ENCODE results near the gene LAMA2. TPM values are rescaled to one million over a fixed set of nuclear protein-coding genes. Genes with fewer than 3 reads are reported as not detected.

Gene LAMA2
- total and polyA plus RNA-seq, 2 donors (not counting 3 experiments of a cell fraction or from before 2014, with no cell fraction given), result 0.51 to 0.75 TPM

DNA sequence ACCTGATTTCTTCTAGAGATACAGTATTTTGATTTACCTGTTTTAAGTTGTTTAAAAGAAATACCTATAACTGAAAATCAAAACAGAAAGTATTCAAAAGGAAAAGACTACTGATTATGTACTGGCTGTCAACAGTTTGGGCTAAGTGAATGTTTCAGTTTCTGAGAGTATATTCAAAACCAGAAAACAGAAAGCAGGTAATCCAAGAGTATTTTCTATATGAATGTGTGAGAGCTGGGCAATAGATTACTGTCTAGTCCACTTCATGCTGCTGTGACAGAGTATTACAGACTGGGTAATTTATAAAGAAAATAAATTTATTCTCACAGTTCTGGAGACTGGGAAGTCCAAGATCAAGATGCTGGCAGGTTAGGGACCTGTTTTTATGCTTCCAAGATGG, 566.0 kb downstream of the LAMA2 start:
- Histone ChIP-seq H3K9me3 (replicated peaks; ENCODE audit: control insufficient read depth, insufficient read depth, low read length) (no peaks in the 10 kb centered on the region), H3K27ac (ENCODE audit: insufficient read depth, low read depth, low read length) (no peak overlapping the region), H3K36me3 (ENCODE audit: control insufficient read depth in 2 of 2, extremely low read depth in 1 of 2, insufficient read depth in 2 of 2, low read length in 2 of 2) (no peaks in the 10 kb centered on the region), H3K4me2 (ENCODE audit: insufficient read depth, low read length) (no peak overlapping the region), H3K9me1 (replicated peaks; ENCODE audit: control insufficient read depth, extremely low read depth, insufficient read depth, low read length) (no peaks in the 10 kb centered on the region), H3K79me2 (ENCODE audit: control insufficient read depth, insufficient read depth, low read length) (no peaks in the 10 kb centered on the region), H3K4me3 (replicated peaks in 1 of 3; ENCODE audit: insufficient read depth in 1 of 3, low read depth in 1 of 3, low read length in 3 of 3) (no peak overlapping the region), H3K9ac (replicated peaks; ENCODE audit: extremely low read depth, insufficient read depth, low read length) (no peak overlapping the region), H3K4me1 (ENCODE audit: control insufficient read depth, extremely low read depth, insufficient read depth, low read length) (no peaks in the 10 kb centered on the region), H2AFZ (ENCODE audit: low read depth, low read length) (no peak overlapping the region), H4K20me1 (replicated peaks; ENCODE audit: control insufficient read depth, extremely low read depth, insufficient read depth, low read length) (no peaks in the 10 kb centered on the region), H3K27me3 (ENCODE audit: control insufficient read depth in 2 of 2, insufficient read depth in 2 of 2, low read length in 2 of 2) (no peaks in the 10 kb centered on the region)
- ChIA-PET POLR2A (no interaction called here), CTCF (no interaction called here)
- TF ChIP-seq MYC (IDR thresholded peaks at IDR 0.05; ENCODE audit: low read depth, low read length), result no peak
- no peak for TF ChIP-seq FOS (IDR thresholded peaks at IDR 0.05; ENCODE audit: borderline replicate concordance, insufficient read depth, low read length)
- TF ChIP-seq, protein P1, sequence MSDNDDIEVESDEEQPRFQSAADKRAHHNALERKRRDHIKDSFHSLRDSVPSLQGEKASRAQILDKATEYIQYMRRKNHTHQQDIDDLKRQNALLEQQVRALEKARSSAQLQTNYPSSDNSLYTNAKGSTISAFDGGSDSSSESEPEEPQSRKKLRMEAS (IDR thresholded peaks at IDR 0.05; ENCODE audit: insufficient read depth, insufficient read length), result no peak
- TF ChIP-seq JUN (IDR thresholded peaks at IDR 0.05; ENCODE audit: borderline replicate concordance, insufficient read depth, insufficient read length, low read depth), result no peak
- TF ChIP-seq GATA2 (IDR thresholded peaks at IDR 0.05; ENCODE audit: insufficient read depth, insufficient read length, low read depth, low read length), result no peak
- TF ChIP-seq POLR2AphosphoS5 (IDR thresholded peaks at IDR 0.05; ENCODE audit: insufficient read depth, low read depth, low read length), result no peak
- dilution Hi-C loops (cut with MboI; ENCODE audit: extremely low pct_ligation_motif_present, low sequenced_read_pairs) (no loop called here), intact Hi-C loops (cut with micrococcal nuclease) (no loop called here)
- no peak for DNase-seq (ENCODE audit: low read depth, low spot score)
- FAIRE-seq, result no peak
- BruUV-seq (replicated peaks), result no TSS peak

DNA sequence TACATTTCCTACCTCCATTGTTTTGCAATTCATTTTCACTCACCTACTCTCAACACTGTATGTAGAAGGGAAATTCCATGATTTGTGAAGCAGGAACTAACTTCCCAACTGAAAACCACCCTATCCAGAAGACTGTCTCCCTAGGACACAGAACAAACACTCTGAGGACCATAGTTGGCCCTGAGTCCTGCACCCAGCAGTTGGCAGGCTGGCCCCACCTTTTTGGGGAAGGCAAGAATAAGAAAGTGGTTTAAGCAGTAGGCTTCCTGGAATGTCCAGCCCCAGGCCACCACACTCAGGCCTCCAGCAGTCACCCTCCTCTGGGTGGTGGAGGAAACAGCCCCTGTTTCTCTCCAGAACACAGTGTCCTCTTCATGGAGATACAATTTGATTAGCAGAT, 568.2 kb downstream of the LAMA2 start:
- H3K9ac ChIP-seq (replicated peaks; ENCODE audit: extremely low read depth, insufficient read depth, low read length), result no peak overlapping the region

More for the DNA sequence above, 568.2 kb downstream of the LAMA2 start:
- no peaks in the 10 kb centered on the region for H3K27me3 ChIP-seq (ENCODE audit: control insufficient read depth in 2 of 2, insufficient read depth in 2 of 2, low read length in 2 of 2)
- H3K9me1 ChIP-seq (replicated peaks; ENCODE audit: control insufficient read depth, extremely low read depth, insufficient read depth, low read length), result no peaks in the 10 kb centered on the region
- ChIA-PET CTCF (no interaction called here), POLR2A (no interaction called here)
- H3K4me3 ChIP-seq (replicated peaks in 1 of 3; ENCODE audit: insufficient read depth in 1 of 3, low read depth in 1 of 3, low read length in 3 of 3), result no peak overlapping the region
- TF ChIP-seq FOS (IDR thresholded peaks at IDR 0.05; ENCODE audit: borderline replicate concordance, insufficient read depth, low read length) (no peak), POLR2AphosphoS5 (IDR thresholded peaks at IDR 0.05; ENCODE audit: insufficient read depth, low read depth, low read length) (no peak), EZH2 (IDR thresholded peaks at IDR 0.05; ENCODE audit: borderline replicate concordance, low read depth, low read length, severe bottlenecking) (no peak), JUN (IDR thresholded peaks at IDR 0.05; ENCODE audit: borderline replicate concordance, insufficient read depth, insufficient read length, low read depth) (no peak), GATA2 (IDR thresholded peaks at IDR 0.05; ENCODE audit: insufficient read depth, insufficient read length, low read depth, low read length) (no peak), POLR2A (IDR thresholded peaks at IDR 0.05; ENCODE audit: low read depth, low read length) (no peak), MYC (IDR thresholded peaks at IDR 0.05; ENCODE audit: low read depth, low read length) (no peak)
- TF ChIP-seq, protein P1 (IDR thresholded peaks at IDR 0.05; ENCODE audit: insufficient read depth, insufficient read length), result no peak
- TF ChIP-seq, protein P2, sequence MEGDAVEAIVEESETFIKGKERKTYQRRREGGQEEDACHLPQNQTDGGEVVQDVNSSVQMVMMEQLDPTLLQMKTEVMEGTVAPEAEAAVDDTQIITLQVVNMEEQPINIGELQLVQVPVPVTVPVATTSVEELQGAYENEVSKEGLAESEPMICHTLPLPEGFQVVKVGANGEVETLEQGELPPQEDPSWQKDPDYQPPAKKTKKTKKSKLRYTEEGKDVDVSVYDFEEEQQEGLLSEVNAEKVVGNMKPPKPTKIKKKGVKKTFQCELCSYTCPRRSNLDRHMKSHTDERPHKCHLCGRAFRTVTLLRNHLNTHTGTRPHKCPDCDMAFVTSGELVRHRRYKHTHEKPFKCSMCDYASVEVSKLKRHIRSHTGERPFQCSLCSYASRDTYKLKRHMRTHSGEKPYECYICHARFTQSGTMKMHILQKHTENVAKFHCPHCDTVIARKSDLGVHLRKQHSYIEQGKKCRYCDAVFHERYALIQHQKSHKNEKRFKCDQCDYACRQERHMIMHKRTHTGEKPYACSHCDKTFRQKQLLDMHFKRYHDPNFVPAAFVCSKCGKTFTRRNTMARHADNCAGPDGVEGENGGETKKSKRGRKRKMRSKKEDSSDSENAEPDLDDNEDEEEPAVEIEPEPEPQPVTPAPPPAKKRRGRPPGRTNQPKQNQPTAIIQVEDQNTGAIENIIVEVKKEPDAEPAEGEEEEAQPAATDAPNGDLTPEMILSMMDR (IDR thresholded peaks at IDR 0.05; ENCODE audit: extremely low read depth in 1 of 2, insufficient read depth in 1 of 2, low read depth in 1 of 2, low read length in 2 of 2), result no peak
- H3K79me2 ChIP-seq (ENCODE audit: control insufficient read depth, insufficient read depth, low read length), result no peaks in the 10 kb centered on the region
- no peak overlapping the region for H3K4me2 ChIP-seq (ENCODE audit: insufficient read depth, low read length)
- no peaks in the 10 kb centered on the region for H3K36me3 ChIP-seq (ENCODE audit: control insufficient read depth in 2 of 2, extremely low read depth in 1 of 2, insufficient read depth in 2 of 2, low read length in 2 of 2)
- no peaks in the 10 kb centered on the region for H4K20me1 ChIP-seq (replicated peaks; ENCODE audit: control insufficient read depth, extremely low read depth, insufficient read depth, low read length)
- dilution Hi-C loops (cut with MboI; ENCODE audit: extremely low pct_ligation_motif_present, low sequenced_read_pairs) (no loop called here), intact Hi-C loops (cut with micrococcal nuclease) (no loop called here)
- no peaks in the 10 kb centered on the region for H3K9me3 ChIP-seq (replicated peaks; ENCODE audit: control insufficient read depth, insufficient read depth, low read length)
- no peak for FAIRE-seq
- no TSS peak for BruUV-seq (replicated peaks)
- H3K4me1 ChIP-seq (ENCODE audit: control insufficient read depth, extremely low read depth, insufficient read depth, low read length), result no peaks in the 10 kb centered on the region
- no peak overlapping the region for H2AFZ ChIP-seq (ENCODE audit: low read depth, low read length)
- H3K27ac ChIP-seq (ENCODE audit: insufficient read depth, low read depth, low read length), result no peak overlapping the region
- no peak for DNase-seq (ENCODE audit: low read depth, low spot score)

Data from endothelial cell of umbilical vein (primary cell).